OCI-LY3 (cell line): ENCODE measurements around the gene PPFIBP2.

Source experiments
- H2AFZ ChIP-seq: fragments of 200-600, 300-600 bp; shearing (Covaris generic); 2 replicates; pipeline ENCODE4 v1.6.0; 2014; ENCODE audit warnings: antibody characterized with exemption, low read depth, low read length
- H3K27ac ChIP-seq: fragments of 200-600, 300-600 bp; sonication (generic); 2 replicates; pipeline ENCODE4 v1.5.1; 2014; ENCODE audit warnings: mild to moderate bottlenecking, low read length, moderate library complexity, mixed read lengths
- H3K27me3 ChIP-seq: fragments of 200-600, 300-600 bp; sonication (generic); 2 replicates; pipeline ENCODE4 v1.6.1; 2014; ENCODE audit warnings: low read depth, low read length, mixed read lengths
- H3K36me3 ChIP-seq: fragments of 200-600, 300-600 bp; sonication (generic); replicated peaks from 2 replicates; pipeline ENCODE3; 2014; ENCODE audit warnings: low read depth, low read length, mixed read lengths
- H3K4me1 ChIP-seq: fragments of 300-600, 200-600 bp; sonication (generic); 2 replicates; pipeline ENCODE4 v1.6.1; 2014; ENCODE audit warnings: low read length, mixed read lengths
- H3K4me2 ChIP-seq: fragments of 200-600, 300-600 bp; sonication (generic); 2 replicates; pipeline ENCODE4 v1.6.1; 2014; ENCODE audit warnings: low read length, mixed read lengths
- H3K4me3 ChIP-seq: fragments of 300-600, 200-600 bp; sonication (generic); 2 replicates; pipeline ENCODE4 v1.5.1; 2014; ENCODE audit warnings: antibody characterized with exemption, mild to moderate bottlenecking, low read length, moderate library complexity
- H3K79me2 ChIP-seq: fragments of 300-600, 200-600 bp; shearing (Covaris generic); 2 replicates; pipeline ENCODE4 v1.6.1; 2014; ENCODE audit warnings: mild to moderate bottlenecking, low read length, mixed read lengths
- H3K9ac ChIP-seq: fragments of 300-600, 200-600 bp; shearing (Covaris generic); 2 replicates; pipeline ENCODE4 v1.6.0; 2014; ENCODE audit warnings: mild to moderate bottlenecking, low read length, moderate library complexity
- H3K9me3 ChIP-seq: fragments of 200-600, 300-600 bp; shearing (Covaris generic); 2 replicates; pipeline ENCODE4 v1.6.1; 2014; ENCODE audit warnings: low read length, mixed read lengths; ENCODE audit not compliant: insufficient read depth
- H4K20me1 ChIP-seq: fragments of 200-600, 300-600 bp; sonication (generic); 2 replicates; pipeline ENCODE4 v1.6.1; 2016; ENCODE audit warnings: low read length, mixed read lengths; ENCODE audit not compliant: insufficient read depth
- CTCF ChIP-seq: fragments of 200-600, 300-600 bp; sonication (generic); IDR thresholded peaks from 2 replicates; pipeline ENCODE4 v1.5.1; 2014; ENCODE audit warnings: antibody characterized with exemption, low read length, low read depth
- EZH2phosphoT487 ChIP-seq: fragments of 200-600 bp; shearing (Covaris generic); IDR thresholded peaks from 2 replicates; pipeline ENCODE4 v1.6.1; 2018; ENCODE audit warnings: antibody characterized with exemption, mixed run types, low read depth

PPFIBP2 gene

GRCh38 chr11:7513234-7514098 lies at the start of gene PPFIBP2:
TSS of gene PPFIBP2 (plus strand) at chr11:7513999. CDS start at chr11:7549476, 35,477 bp downstream.
- peaks cover 58% of the 10 kb centered on the region for H3K4me1 ChIP-seq
- peak within 1 kb of the TSS; percentile 97 for H3K9ac ChIP-seq
- peaks cover 7% of the 10 kb centered on the region for H3K36me3 ChIP-seq
- H3K4me2 ChIP-seq: peak within 1 kb of the TSS; percentile 95
- H4K20me1 ChIP-seq: peaks cover 14% of the 10 kb centered on the region
- peak within 1 kb of the TSS; percentile 94 for H3K4me3 ChIP-seq
- no peak within 1 kb of the TSS for H2AFZ ChIP-seq
- no peaks in the 10 kb centered on the region for H3K9me3 ChIP-seq
- H3K27ac ChIP-seq: peak within 1 kb of the TSS; percentile 94
- peaks cover 48% of the 10 kb centered on the region for H3K79me2 ChIP-seq
- TF ChIP-seq EZH2phosphoT487: no peak
- peak; percentile 86 for TF ChIP-seq CTCF
- no peaks in the 10 kb centered on the region for H3K27me3 ChIP-seq

GRCh38 chr11:7467652-7468051 lies 46.1 kb upstream of the PPFIBP2 start:
- no peaks in the 10 kb centered on the region for H3K27me3 ChIP-seq
- H2AFZ ChIP-seq: no peak overlapping the region
- TF ChIP-seq CTCF (no peak), EZH2phosphoT487 (no peak)
- no peaks in the 10 kb centered on the region for H3K9me3 ChIP-seq
- H3K79me2 ChIP-seq: no peaks in the 10 kb centered on the region
- H3K4me1 ChIP-seq: peaks cover 2% of the 10 kb centered on the region; the same call in 1 of the 2 replicates
- no peak overlapping the region for H3K9ac ChIP-seq
- no peak overlapping the region for H3K4me3 ChIP-seq
- no peaks in the 10 kb centered on the region for H4K20me1 ChIP-seq
- H3K4me2 ChIP-seq: no peak overlapping the region
- no peaks in the 10 kb centered on the region for H3K36me3 ChIP-seq
- no peak overlapping the region for H3K27ac ChIP-seq

GRCh38 chr11:7469351-7469865 lies 44.4 kb upstream of the PPFIBP2 start:
- no peaks in the 10 kb centered on the region for H3K9me3 ChIP-seq
- no peak overlapping the region for H3K4me2 ChIP-seq
- no peak overlapping the region for H3K9ac ChIP-seq
- peaks cover 11% of the 10 kb centered on the region for H3K4me1 ChIP-seq
- no peaks in the 10 kb centered on the region for H3K27me3 ChIP-seq
- no peaks in the 10 kb centered on the region for H3K79me2 ChIP-seq
- no peak overlapping the region for H3K4me3 ChIP-seq
- TF ChIP-seq CTCF (no peak), EZH2phosphoT487 (no peak)
- no peak overlapping the region for H2AFZ ChIP-seq
- H3K36me3 ChIP-seq: no peaks in the 10 kb centered on the region
- H4K20me1 ChIP-seq: no peaks in the 10 kb centered on the region
- H3K27ac ChIP-seq: no peak overlapping the region

- no peaks in the 10 kb centered on the region for H3K36me3 ChIP-seq
Measured at GRCh38 chr11:7471071-7471470, 42.7 kb upstream of the PPFIBP2 start.

More at GRCh38 chr11:7471071-7471470, 42.7 kb upstream of the PPFIBP2 start:
- TF ChIP-seq EZH2phosphoT487 (no peak), CTCF (no peak)
- H3K9me3 ChIP-seq: no peaks in the 10 kb centered on the region
- no peaks in the 10 kb centered on the region for H3K79me2 ChIP-seq
- H3K4me2 ChIP-seq: no peak overlapping the region
- H3K27me3 ChIP-seq: no peaks in the 10 kb centered on the region
- H3K4me3 ChIP-seq: no peak overlapping the region
- H4K20me1 ChIP-seq: no peaks in the 10 kb centered on the region
- H3K27ac ChIP-seq: no peak overlapping the region
- no peak overlapping the region for H2AFZ ChIP-seq
- H3K4me1 ChIP-seq: peaks cover 8% of the 10 kb centered on the region
- H3K9ac ChIP-seq: no peak overlapping the region
